Activated naive CD4-positive, alpha-beta T cell (primary cell): ENCODE data around the gene TNRC18.
A peak's percentile ranks its signal among the peaks of the same experiment; 100 is the strongest.
"Not testable (repeated sequence)": the region's sequence is repeated elsewhere in the genome, so short reads cannot be mapped to it uniquely, and the experiment has no call there.

Experiments used
- DNase-seq, 4 experiments: peaks; one replicate each; lab custom pipeline; 2025; lab: John Stamatoyannopoulos, UW

Gene TNRC18

DNA sequence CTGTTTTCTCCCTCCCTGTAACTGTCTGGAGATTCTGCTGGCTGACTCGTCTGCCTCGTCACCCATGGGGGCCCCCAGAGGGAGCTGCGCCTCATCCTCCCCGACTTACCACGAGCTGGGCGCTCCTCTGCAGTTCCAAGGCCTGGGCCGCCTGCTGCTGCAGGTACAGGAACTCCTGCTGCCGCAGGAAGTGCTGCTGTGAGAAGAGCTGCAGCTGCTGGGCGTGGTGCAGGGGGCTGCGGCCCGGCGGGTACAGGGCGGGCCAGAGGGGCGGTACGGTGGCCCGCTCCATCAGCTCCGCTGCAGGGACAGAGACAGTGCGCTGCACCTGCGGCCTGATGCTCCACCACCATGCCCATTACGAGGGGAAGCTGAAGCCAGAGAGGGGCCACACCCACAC, 47.7 kb downstream of the TNRC18 start:
- DNase-seq, result no peak

- DNase-seq, result no peak
Measured at GRCh38 chr7:5374464-5374863, 49.2 kb downstream of the TNRC18 start.

DNA sequence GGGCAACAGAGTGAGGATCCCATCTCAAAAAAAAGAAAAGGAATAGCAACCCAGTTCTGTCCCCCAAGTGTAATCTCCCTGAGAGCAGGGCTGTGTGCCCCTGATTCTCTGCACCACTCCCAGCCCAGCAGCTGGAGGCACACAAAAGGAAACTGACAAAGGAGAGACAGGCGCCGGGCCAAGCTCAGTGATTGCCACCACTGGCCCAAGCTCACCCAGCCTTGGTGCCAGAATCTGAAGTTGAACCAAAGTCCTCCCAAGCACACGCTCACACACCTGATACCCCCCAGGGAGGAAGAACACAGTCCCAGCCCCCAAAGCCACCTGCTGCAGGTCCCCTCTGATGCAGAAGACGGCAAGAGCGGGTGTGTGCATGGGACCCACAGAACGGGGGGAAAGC, 50.3 kb downstream of the TNRC18 start:
- DNase-seq, result no peak

DNA sequence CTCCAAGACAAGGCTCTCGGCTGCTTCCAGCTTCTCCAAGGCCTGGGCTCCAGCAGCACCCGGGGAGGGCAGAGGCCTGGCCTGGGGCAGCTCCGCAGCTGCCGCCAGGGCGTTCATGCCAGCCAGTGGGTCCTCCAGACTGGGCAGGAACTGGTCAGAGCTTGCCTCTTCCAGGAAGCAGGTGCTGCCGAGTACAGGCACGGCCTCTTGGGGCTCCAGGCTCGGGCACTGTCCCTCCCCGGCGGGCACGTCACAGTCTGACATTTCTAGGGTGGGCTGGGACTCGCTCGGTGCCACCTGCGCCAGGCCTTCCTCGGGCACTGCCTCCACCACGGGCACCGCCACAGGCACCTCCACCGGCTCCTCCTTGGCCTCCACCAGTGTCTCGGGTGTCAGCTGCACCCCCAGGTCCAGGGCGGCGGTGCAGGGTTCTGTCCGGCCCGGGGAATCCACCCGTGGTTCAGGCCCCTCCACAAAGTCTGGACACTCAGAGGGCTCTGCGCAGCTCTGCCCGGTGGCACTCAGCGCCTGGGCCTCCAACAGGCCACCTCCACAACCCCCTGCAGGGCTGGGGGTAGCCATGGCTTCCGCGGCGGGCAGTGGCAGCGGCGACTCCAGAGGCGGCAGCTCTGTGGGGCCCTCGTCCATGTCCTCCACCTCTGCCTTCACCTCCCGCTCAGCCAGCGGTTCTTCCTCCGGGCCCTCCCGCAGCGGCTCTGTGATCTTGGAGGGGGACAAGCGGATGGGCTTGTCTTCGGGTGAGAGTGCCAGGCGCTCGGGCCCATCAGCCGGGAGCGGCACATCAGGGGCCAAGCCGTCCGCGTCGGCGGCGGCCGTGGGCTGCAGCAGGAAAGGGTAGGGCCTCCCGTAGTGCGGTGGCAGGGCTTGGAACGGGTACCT, 52.9 kb downstream of the TNRC18 start:
- DNase-seq, result no peak

GRCh38 chr7:5367661-5368060, 56.0 kb downstream of the TNRC18 start:
- no peak for DNase-seq

GRCh38 chr7:5365976-5366625, 57.5 kb downstream of the TNRC18 start:
- DNase-seq, result peak in 2 of 4 experiments; percentile 27 to 29

DNA sequence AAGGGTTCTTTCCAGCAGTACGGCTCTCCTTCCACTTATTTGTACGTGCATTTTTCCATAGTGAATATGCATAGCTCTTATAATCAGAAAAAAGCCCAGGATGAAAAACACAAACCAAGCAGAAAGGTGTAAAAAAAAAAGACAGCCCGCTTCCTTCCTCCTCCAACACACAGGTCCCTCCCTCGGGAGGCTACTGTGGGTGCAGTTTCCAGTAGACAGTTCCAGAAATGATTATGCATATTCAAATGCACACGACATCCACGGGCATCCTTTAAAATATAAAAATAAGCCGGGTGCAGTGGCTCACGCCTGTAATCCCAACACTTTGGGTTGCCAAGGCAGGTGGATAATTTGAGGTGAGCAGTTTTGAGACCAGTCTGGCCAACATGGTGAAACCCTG, 59.9 kb downstream of the TNRC18 start:
- no peak for DNase-seq

- DNase-seq, result no peak
Measured at GRCh38 chr7:5362466-5362865, 61.2 kb downstream of the TNRC18 start.

- DNase-seq, result no peak
Measured at GRCh38 chr7:5361446-5362127, 62.0 kb downstream of the TNRC18 start.

DNA sequence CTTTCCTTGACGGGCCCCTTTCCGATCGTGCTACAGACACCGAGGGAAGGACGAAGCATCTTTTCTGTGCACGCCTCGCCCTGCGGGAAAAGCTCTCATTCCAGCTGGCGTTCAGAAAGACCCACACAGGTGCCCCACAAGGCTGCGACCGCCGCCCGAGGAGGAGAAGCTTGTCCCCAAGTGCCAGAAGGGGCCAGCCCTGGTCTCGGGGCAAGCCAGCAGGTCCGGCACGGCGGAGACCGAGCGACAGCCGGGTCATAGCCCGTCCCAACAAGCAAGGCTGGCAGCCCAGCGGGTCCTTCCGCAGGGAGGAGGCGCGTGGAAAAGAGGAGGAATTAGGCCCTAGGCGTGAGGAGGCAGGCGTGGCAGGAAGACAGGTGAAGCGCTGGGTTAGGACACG, 62.7 kb downstream of the TNRC18 start:
- DNase-seq, result no peak

DNA sequence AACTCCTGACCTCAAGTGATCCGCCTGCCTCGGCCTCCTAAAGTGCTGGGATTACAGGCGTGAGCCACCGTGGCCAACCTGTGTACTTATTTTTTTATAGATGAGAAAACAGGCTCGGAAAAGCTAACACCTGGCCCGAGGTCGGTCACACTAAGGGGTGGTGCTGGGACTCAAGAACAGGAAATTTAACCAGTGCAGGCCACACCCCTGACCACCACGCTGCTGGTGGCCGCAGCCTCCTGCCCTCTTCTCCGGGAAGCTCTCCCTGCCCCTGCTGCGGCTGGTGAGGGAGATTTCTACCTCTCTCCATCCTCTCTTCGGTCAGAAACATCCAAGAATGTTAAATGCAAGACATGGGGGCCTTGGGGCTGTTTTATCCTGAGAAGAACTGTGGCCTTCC, 63.2 kb downstream of the TNRC18 start:
- DNase-seq, result no peak

- DNase-seq, result not testable (repeated sequence)
Measured at GRCh38 chr7:5360021-5360420, 63.6 kb downstream of the TNRC18 start.

- DNase-seq, result no peak
Measured at GRCh38 chr7:5359344-5359743, 64.3 kb downstream of the TNRC18 start.

DNA sequence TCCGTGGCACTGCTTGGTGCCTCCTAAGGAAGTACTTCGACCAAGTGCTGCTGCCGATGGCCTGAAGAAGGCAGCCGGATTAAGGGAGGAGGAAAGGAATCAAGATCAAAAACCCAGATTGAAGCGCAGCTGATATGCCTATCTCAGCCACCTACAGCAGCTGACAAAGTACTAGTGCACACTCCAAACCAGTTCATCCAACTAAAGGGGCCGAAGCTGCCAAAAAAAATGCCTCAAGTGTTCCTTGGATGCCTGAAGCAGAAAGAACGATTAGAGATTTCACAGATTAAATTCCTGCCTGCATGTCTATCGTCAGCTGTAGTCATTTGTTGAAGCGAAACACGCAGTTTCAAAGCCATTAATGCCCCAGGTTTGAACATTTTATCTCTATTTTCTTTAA, 65.7 kb downstream of the TNRC18 start:
- no peak for DNase-seq

DNA sequence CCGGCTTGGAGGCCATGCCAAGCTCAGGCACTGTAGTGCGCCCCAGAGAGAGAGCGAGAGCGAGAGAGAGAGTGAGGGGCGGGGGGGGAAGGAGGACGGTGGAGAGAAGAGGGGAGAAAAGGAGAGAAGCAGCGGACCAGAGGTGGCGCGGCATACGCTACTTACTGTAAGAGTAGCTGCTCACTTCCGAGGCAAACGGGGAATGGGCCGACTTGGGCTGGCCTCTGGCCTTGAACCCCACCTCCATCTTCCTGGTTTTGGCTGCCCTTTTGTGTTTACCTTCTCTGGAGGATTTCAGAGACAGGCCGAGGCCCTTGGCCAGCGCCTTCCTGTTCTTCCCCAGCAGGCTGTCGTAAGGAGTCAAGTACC, 66.9 kb downstream of the TNRC18 start:
- DNase-seq, result no peak

- no peak for DNase-seq
Measured at GRCh38 chr7:5354460-5355232, 69.0 kb downstream of the TNRC18 start.

DNA sequence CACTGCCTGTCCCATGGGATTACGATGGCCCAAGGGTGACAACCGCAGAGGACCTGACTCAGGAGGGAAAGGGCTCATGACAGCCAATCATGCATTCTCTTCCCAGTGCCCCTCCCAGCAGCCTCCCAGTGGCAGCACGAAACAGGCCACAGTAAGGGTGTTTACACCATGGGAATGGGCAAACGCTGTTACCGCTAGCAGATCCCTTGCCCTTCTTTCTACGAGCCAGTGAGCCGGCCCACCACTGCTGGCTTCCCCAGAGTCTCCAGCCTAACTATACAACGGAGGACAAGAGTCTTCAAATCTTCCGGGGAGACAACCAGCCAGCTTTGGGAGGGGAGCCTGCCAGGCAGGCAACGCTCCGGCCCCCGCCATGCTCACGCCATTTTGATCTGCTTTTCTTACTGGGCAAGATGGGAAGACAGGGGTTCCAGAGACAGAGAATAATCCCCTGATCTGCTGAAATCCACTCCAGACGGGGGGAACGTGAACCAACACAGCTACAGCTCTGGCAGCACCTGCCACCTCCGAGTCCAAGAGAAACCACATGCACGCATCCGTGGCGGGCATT, 71.1 kb downstream of the TNRC18 start:
- DNase-seq, result no peak

- DNase-seq, result no peak
Measured at GRCh38 chr7:5351507-5352265, 71.9 kb downstream of the TNRC18 start.

DNA sequence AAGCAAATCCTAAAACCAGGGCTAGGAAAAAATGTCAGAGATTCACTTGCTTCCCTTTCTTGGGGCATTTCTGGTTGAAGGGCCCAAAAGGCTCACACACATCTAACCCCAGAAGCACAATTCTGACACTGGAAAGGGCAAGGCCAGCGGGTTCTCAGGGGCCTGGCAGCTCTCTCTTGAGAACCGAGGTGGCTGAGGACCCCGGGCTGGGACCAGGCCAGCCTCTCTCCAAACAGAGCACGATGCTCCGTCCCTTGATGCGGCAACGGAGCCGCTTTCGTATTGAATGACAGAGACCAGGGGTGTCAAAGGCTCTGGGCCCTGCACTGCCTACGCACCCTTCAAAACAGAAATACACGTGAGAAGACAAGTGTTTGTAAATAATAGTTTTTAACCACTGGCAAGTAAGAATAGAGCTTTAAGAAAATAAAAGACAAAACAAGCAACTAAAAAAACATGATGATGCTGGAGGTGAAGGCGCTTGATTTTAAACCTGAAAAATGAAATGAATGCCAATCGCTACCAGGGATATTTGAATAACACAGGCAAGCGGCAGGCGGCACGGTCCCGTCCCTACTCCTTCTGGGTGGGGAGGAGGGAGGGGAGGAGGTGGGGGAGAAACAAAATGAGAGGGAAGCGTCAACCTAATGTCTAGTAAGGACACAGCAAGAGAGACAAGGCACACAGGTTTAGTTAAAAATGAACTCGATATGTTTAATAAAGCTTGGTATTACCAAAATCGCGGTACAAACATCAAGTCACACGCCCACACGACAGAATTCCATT, 72.8 kb downstream of the TNRC18 start:
- no peak for DNase-seq

DNA sequence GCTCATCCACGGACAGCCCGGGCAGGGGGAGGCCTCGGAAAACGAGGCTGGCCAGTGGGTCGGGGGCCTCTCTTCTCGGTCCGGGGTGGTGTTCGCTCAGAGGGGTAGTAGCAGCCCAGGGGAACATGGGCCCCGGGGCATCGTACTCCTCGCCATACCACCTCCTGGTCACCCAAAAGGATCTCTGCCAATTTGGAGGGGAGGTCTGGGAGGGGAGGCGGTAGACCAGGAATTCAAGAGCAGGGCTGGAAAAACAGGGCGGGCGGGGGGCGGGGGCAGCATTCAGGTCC, 73.5 kb downstream of the TNRC18 start:
- DNase-seq, result no peak
